Spleen (tissue), 7 donors: ENCODE results near the gene PYGO2.

Source experiments
- POLR2A ChIP-seq, 3 donors: fragments of 450-650 bp; IDR thresholded peaks; one replicate each; pipeline ENCODE4 v1.5.1; 2017; ENCODE audit warnings: antibody characterized with exemption in 3 of 3, mild to moderate bottlenecking in 1 of 3
- TF ChIP-seq, protein P1 (sequence below), 11 experiments: fragments of 200-600 bp in 7 of 11; fragments of 450-650 bp in 4 of 11; sonication (generic) in 4 of 11; IDR thresholded peaks in 8 of 11; conservative IDR thresholded peaks in 3 of 11; 1 replicate in 7 of 11; 2 replicates in 4 of 11; pipeline versions ENCODE4 v1.4.0 to v1.8.0; 2016 to 2021; ENCODE audit warnings: antibody characterized with exemption in 11 of 11, inconsistent platforms in 4 of 11, mild to moderate bottlenecking in 1 of 11
- donor health status: DM: no; HTN: no; CAD: no; lungs with moderate emphysema.
- donor health status: DM: no; HTN: no; CAD: no.
- donor health status: DM: no; HTN: no; CAD: no.

- TF ChIP-seq, protein P1, sequence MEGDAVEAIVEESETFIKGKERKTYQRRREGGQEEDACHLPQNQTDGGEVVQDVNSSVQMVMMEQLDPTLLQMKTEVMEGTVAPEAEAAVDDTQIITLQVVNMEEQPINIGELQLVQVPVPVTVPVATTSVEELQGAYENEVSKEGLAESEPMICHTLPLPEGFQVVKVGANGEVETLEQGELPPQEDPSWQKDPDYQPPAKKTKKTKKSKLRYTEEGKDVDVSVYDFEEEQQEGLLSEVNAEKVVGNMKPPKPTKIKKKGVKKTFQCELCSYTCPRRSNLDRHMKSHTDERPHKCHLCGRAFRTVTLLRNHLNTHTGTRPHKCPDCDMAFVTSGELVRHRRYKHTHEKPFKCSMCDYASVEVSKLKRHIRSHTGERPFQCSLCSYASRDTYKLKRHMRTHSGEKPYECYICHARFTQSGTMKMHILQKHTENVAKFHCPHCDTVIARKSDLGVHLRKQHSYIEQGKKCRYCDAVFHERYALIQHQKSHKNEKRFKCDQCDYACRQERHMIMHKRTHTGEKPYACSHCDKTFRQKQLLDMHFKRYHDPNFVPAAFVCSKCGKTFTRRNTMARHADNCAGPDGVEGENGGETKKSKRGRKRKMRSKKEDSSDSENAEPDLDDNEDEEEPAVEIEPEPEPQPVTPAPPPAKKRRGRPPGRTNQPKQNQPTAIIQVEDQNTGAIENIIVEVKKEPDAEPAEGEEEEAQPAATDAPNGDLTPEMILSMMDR (IDR thresholded peaks at IDR 0.05 in 8 of 11, conservative IDR thresholded peaks at IDR 0.05 in 3 of 11), result no peak
- no peak for TF ChIP-seq POLR2A (IDR thresholded peaks at IDR 0.05)
Observed at GRCh38 chr1:155003227-155003765, 41.7 kb upstream of the PYGO2 start.
